Rectal smooth muscle tissue (tissue), 1 donor: ENCODE results near the gene GLOD4.
"Not testable (repeated sequence)": the region's sequence is repeated elsewhere in the genome, so short reads cannot be mapped to it uniquely, and the experiment has no call there.

Source experiments
- H3K27ac ChIP-seq: one replicate; pipeline ENCODE4 v1.7.0; 2013; ENCODE audit warnings: low read depth, low read length, inconsistent platforms
- H3K27me3 ChIP-seq: one replicate; pipeline ENCODE4 v1.7.0; 2013; ENCODE audit warnings: low read length; ENCODE audit not compliant: control insufficient read depth, insufficient read depth
- H3K36me3 ChIP-seq: one replicate; pipeline ENCODE4 v1.7.0; 2013; ENCODE audit warnings: low read length; ENCODE audit not compliant: control insufficient read depth, insufficient read depth
- H3K4me1 ChIP-seq: one replicate; pipeline ENCODE4 v1.7.0; 2013; ENCODE audit warnings: low read length; ENCODE audit not compliant: control insufficient read depth, insufficient read depth
- H3K4me3 ChIP-seq: one replicate; pipeline ENCODE4 v1.7.0; 2013; ENCODE audit warnings: low read length
- H3K9ac ChIP-seq: one replicate; pipeline ENCODE4 v1.7.0; 2013; ENCODE audit warnings: low read length

GLOD4 gene

GRCh38 chr17:811051-811784 is 29.1 kb upstream of the GLOD4 start:
- Histone ChIP-seq H3K9ac (no peak overlapping the region), H3K27ac (peak overlapping the region; percentile 53), H3K36me3 (peaks cover 4% of the 10 kb centered on the region), H3K27me3 (no peaks in the 10 kb centered on the region), H3K4me3 (no peak overlapping the region), H3K4me1 (no peaks in the 10 kb centered on the region)

DNA sequence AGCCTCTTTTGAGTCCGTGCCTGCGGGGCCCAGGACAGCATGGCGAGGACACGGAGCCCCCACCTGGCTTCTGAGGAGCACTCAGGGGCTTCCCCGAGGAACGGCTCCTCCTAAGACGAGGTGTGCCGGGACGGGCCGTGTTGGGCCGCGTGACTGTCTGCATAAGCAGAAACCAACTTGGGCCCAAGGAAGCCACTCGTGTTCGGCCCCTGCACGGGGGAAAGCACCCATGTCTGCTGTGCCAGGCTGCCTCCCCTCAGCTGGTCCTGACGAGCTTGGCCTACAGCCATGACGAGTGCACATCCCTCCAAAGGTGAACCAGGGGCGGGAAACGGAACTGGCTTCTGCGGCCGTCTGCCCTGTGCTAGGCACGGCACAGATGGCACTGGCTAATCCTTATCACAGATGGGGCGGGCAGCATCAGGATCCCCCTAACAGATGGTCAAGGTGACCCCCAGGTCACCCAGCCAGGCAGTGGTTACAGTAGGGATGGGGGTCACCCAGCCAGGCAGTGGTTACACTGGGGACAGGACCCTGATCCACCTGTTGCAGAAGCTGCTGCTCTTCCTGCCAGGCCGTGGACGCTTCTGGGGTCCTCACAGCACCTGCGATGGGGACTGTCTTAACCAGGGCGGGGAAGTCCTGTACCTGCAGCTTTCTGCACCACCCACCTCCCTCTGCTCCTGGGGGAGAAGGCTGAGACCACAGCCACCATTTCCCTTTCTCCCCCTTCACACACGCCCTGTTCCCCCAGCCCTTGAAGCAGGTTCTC is 25.6 kb upstream of the GLOD4 start:
- H3K27ac ChIP-seq = no peak overlapping the region
- H3K27me3 ChIP-seq = no peaks in the 10 kb centered on the region
- peaks cover 5% of the 10 kb centered on the region for H3K36me3 ChIP-seq
- no peak overlapping the region for H3K9ac ChIP-seq
- H3K4me1 ChIP-seq = no peaks in the 10 kb centered on the region
- H3K4me3 ChIP-seq = no peak overlapping the region

- Histone ChIP-seq H3K27ac (no peak overlapping the region), H3K4me1 (no peaks in the 10 kb centered on the region), H3K4me3 (no peak overlapping the region), H3K9ac (no peak overlapping the region), H3K36me3 (peaks cover 5% of the 10 kb centered on the region), H3K27me3 (no peaks in the 10 kb centered on the region)
Observed at GRCh38 chr17:806781-807522, 24.9 kb upstream of the GLOD4 start.

DNA sequence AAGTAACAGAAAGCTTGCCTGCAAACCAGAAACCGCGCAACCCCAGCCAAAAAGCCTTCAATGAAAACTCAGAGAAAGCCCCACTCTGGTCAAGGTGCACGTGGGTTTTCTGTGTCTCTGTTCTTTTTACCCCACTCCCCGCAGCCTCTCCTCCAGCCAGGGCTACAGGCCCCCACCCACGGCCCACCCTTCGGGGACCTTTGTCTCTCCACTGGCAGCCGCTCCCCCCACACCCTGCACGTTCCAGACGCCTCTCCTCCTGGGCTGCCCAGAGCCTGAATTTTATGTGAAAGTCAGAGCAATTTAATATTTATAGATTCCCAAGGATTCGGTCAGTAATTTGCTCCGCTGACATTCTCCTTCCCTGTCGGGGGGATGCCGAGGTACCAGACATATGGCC is 24.3 kb upstream of the GLOD4 start:
- H3K27ac ChIP-seq = no peak overlapping the region
- no peak overlapping the region for H3K4me3 ChIP-seq
- H3K4me1 ChIP-seq = no peaks in the 10 kb centered on the region
- no peak overlapping the region for H3K9ac ChIP-seq
- H3K27me3 ChIP-seq = no peaks in the 10 kb centered on the region
- H3K36me3 ChIP-seq = peaks cover 5% of the 10 kb centered on the region

DNA sequence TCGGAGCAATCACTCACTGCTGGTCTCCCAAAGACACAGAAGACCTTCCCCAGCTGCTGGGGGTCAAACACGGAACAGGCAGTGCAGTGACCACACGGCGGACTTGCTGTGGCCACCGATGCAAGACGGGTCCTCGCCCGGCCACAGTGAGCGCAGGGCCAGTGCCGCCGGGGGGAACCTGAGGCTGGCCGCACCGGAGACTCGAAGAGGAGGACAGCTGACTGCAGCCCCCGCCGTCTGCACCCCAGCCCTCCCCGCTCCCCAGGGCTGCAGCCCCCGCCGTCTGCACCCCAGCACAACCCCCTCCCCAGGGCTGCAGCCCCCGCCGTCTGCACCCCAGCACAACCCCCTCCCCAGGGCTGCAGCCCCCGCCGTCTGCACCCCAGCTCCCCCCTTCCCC is 23.8 kb upstream of the GLOD4 start:
- not testable (repeated sequence) for H3K9ac ChIP-seq, H3K27ac ChIP-seq, H3K27me3 ChIP-seq, H3K36me3 ChIP-seq, H3K4me3 ChIP-seq, H3K4me1 ChIP-seq

- Histone ChIP-seq H3K4me1 (no peaks in the 10 kb centered on the region), H3K36me3 (peaks cover 5% of the 10 kb centered on the region), H3K9ac (no peak overlapping the region), H3K4me3 (no peak overlapping the region), H3K27me3 (no peaks in the 10 kb centered on the region), H3K27ac (no peak overlapping the region)
Observed at GRCh38 chr17:804541-805435, 22.7 kb upstream of the GLOD4 start.

DNA sequence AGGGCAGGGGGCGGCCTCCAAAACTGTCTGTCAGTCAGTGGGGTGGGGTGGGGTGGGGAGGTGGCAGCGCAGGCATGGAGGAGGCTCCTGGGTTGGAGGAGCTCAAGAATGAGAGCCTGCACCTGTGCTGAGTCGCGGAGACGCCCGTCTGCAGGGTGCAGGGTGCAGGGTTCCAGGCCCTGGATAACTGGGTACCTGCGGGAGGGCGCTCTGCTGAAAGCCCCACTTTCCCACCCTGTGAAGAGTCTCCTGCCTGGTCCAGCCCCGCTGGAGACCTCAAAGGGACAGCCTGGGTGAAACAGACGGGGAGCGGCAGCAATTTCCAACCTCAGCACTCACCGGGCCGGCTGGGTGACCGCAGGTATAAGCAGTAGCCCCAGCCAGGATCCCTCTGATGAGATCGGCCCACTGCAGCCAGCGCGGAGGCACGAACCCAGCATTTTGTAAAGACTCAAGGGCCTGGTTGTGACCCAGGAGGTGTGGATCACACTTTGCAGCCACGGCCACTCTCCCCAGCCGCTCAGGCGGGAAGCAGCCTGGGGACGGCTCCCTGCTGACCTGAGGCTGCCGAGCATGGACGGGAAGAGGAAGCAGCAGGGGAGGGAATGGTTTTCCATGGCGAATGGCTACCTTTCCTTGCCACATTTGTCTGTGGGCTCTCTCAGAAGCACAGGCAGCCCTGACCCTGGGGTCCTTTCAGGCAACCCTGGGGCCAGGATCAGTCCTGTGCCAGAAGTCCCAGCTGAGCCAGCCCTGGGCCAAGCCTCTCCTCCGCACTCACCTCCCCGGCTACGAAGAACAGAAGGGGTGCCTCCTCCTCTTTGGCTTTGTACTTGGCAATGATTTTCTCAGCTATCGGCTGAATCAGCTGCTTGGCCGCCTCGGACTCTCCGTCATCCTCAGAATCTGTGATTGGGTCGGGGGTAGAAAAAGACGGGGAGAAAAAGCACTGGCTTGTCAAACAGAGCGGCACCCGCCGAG is 21.1 kb upstream of the GLOD4 start:
- Histone ChIP-seq H3K27ac (no peak overlapping the region), H3K4me3 (no peak overlapping the region), H3K27me3 (no peaks in the 10 kb centered on the region), H3K4me1 (no peaks in the 10 kb centered on the region), H3K9ac (no peak overlapping the region), H3K36me3 (peaks cover 5% of the 10 kb centered on the region)

- H3K4me3 ChIP-seq = no peak overlapping the region
- no peaks in the 10 kb centered on the region for H3K27me3 ChIP-seq
- H3K9ac ChIP-seq = no peak overlapping the region
- H3K36me3 ChIP-seq = peaks cover 3% of the 10 kb centered on the region
- H3K27ac ChIP-seq = no peak overlapping the region
- H3K4me1 ChIP-seq = no peaks in the 10 kb centered on the region
Observed at GRCh38 chr17:802481-802880, 20.4 kb upstream of the GLOD4 start.

- no peaks in the 10 kb centered on the region for H3K4me1 ChIP-seq
- H3K27me3 ChIP-seq = no peaks in the 10 kb centered on the region
- no peak overlapping the region for H3K4me3 ChIP-seq
- H3K27ac ChIP-seq = no peak overlapping the region
- H3K36me3 ChIP-seq = peaks cover 3% of the 10 kb centered on the region
- no peak overlapping the region for H3K9ac ChIP-seq
Observed at GRCh38 chr17:801660-802059, 19.6 kb upstream of the GLOD4 start.

DNA sequence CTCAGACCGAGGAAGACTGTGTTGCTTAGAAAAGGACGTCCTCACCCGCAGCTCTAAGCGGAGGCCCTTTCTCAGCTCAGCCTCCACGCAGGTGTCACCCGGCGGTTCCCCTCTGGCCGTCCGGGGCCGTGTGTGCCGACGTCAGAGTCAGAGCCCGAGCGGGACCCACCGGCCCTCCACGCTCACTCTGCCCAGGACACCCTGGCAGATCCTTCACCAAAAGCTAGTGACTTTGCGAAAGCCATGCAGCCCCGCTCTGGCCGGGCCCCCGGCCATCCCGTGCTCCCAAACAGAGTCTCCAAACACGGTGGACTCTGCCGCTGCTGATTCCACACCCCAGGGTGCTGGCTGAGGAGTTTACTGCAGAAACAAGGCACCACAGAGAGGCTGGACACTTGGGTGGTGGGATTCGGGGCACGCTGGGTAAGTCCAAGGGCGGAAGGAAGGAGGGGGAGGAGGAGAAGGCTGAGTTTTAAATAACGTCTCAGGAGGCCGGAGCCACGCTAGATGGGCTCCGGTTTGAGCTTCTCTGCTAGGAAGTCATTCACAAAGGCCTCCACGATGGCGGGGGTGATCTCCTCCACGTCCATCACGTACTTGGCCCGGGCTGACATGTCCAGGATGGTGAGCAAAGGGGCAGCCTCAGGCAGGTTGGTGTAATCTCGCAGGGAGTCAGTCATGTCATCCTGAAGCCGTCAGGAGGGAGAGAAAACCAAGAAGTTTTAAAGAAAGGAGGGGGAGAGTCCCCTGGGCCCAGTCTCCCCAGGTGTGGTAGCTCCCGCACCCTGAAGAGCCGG is 18.6 kb upstream of the GLOD4 start:
- Histone ChIP-seq H3K27me3 (no peaks in the 10 kb centered on the region), H3K36me3 (peaks cover 3% of the 10 kb centered on the region), H3K27ac (no peak overlapping the region), H3K4me1 (no peaks in the 10 kb centered on the region), H3K9ac (no peak overlapping the region), H3K4me3 (no peak overlapping the region)
